GM19025 (cell line): ENCODE data around the gene KRT40.

Source experiments
- ATAC-seq: cut with Tn5 transposase; IDR thresholded peaks from one replicate; pipeline ENCODE4 v1.9.1; 2021; ENCODE audit warnings: mild to moderate bottlenecking, low read depth, moderate library complexity; ENCODE audit not compliant: unreplicated experiment

The KRT40 gene

GRCh38 chr17:40953881-40954280 lies 30.2 kb downstream of the KRT40 start:
- ATAC-seq: no peak

GRCh38 chr17:40952661-40953060 lies 31.5 kb downstream of the KRT40 start:
- no peak for ATAC-seq

GRCh38 chr17:40952154-40952553 lies 32.0 kb downstream of the KRT40 start:
- no peak for ATAC-seq

GRCh38 chr17:40951011-40951622 lies 33.0 kb downstream of the KRT40 start:
- ATAC-seq: no peak

- ATAC-seq: no peak
Observed at GRCh38 chr17:40950176-40950575, 34.0 kb downstream of the KRT40 start.

- no peak for ATAC-seq
Observed at GRCh38 chr17:40949418-40949817, 34.7 kb downstream of the KRT40 start.

GRCh38 chr17:40947929-40948328 lies 36.2 kb downstream of the KRT40 start:
- ATAC-seq: no peak

- no peak for ATAC-seq
Observed at GRCh38 chr17:40945414-40945813, 38.7 kb downstream of the KRT40 start.

- ATAC-seq: no peak
Observed at GRCh38 chr17:40944531-40944930, 39.6 kb downstream of the KRT40 start.

- no peak for ATAC-seq
Observed at GRCh38 chr17:40942553-40942952, 41.6 kb downstream of the KRT40 start.

GRCh38 chr17:40940266-40940665 lies 43.9 kb downstream of the KRT40 start:
- no peak for ATAC-seq

GRCh38 chr17:40938981-40939380 lies 45.1 kb downstream of the KRT40 start:
- no peak for ATAC-seq

- ATAC-seq: no peak
Observed at GRCh38 chr17:40937384-40937819, 46.7 kb downstream of the KRT40 start, which contains the start of gene KRT23. TSS of gene KRT23 (minus strand) at chr17:40937646. CDS start at chr17:40936603, 1,043 bp downstream.

- no peak for ATAC-seq
Observed at GRCh38 chr17:40936976-40937375, 47.1 kb downstream of the KRT40 start.

- no peak for ATAC-seq
Observed at GRCh38 chr17:40936437-40936971, 47.6 kb downstream of the KRT40 start.

GRCh38 chr17:40935624-40936023 lies 48.5 kb downstream of the KRT40 start:
- no peak for ATAC-seq

GRCh38 chr17:40932608-40933007 lies 51.5 kb downstream of the KRT40 start:
- no peak for ATAC-seq

GRCh38 chr17:40931311-40931710 lies 52.8 kb downstream of the KRT40 start:
- ATAC-seq: no peak
